Testis (tissue), 3 donors: ENCODE data around the gene ITPA. TPM values are rescaled to one million over a fixed set of nuclear protein-coding genes. Genes with fewer than 3 reads are reported as not detected.

Experiments used
- DNase-seq: peaks from one replicate; pipeline ENCODE4 v3.0.0-alpha.2; 2019
- H3K27ac ChIP-seq, 2 donors: fragments of 200-600 bp; sonication (generic); one replicate each; pipeline ENCODE4 v1.5.1; 2019
- H3K27me3 ChIP-seq: fragments of 200-600 bp; sonication (generic); one replicate; pipeline ENCODE4 v1.5.1; 2019
- H3K36me3 ChIP-seq: fragments of 200-600 bp; sonication (generic); one replicate; pipeline ENCODE4 v1.5.1; 2017; ENCODE audit warnings: low read depth; ENCODE audit errors: missing control alignments
- H3K4me1 ChIP-seq: fragments of 200-600 bp; sonication (generic); one replicate; pipeline ENCODE4 v1.5.1; 2019
- H3K4me3 ChIP-seq, 2 donors: fragments of 200-600 bp; sonication (generic); one replicate each; pipeline ENCODE4 v1.5.1; 2017 to 2019
- H3K9me3 ChIP-seq: fragments of 200-600 bp; sonication (generic); one replicate; pipeline ENCODE4 v1.5.1; 2017
- CTCF ChIP-seq, 3 experiments: fragments of 450-650 bp in 2 of 3; fragments of 200-600 bp in 1 of 3; sonication (generic) in 1 of 3; IDR thresholded peaks; one replicate each; pipeline ENCODE4 v1.5.1; 2016 to 2019; ENCODE audit warnings: antibody characterized with exemption in 3 of 3, mild to moderate bottlenecking in 2 of 3, moderate library complexity in 1 of 3
- POLR2A ChIP-seq: fragments of 450-650 bp; IDR thresholded peaks from one replicate; pipeline ENCODE4 v1.6.1; 2017; ENCODE audit warnings: antibody characterized with exemption, mild to moderate bottlenecking, moderate library complexity
- WGBS, 2 donors: methylation state at CpG; one replicate each; pipeline ENCODE4 v1.1.5; 2018; 5-methylcytosine and 5-hydroxymethylcytosine counted together
- intact Hi-C: fragments of 100-400 bp; cut with DNase I; formaldehyde crosslinking; loops from one replicate; pipeline ENCODE4 v1.15.1; 2023; ENCODE audit warnings: low total_unique reads
- polyA plus RNA-seq: library from polyadenylated mRNA; stranded (reverse); fragments of 350-450 nt; fragmentation: Illumina TruSeq; extraction: RNeasy Lipid Tissue Mini Kit (QIAGEN cat#74804); gene quantifications from one replicate; pipeline ENCODE4 v1.2.3, GENCODE V29; 2014; ENCODE audit warnings: low read depth, low replicate concordance; ENCODE audit not compliant: insufficient read depth
- total RNA-seq, 2 donors: library from RNA; depleted of rRNA; stranded (reverse); fragments of >200 nt; gene quantifications; one replicate each; pipeline ENCODE4 v1.2.3, GENCODE V29; 2016

The ITPA gene
- total and polyA plus RNA-seq, 3 donors from 2014 or later: 36.4 to 49.8 (median 42.2) TPM

- WGBS, 2 donors: 72 to 85% methylated on average over 8 to 41 of the region's 42 CpGs
- no peak for TF ChIP-seq CTCF (IDR thresholded peaks at IDR 0.05)
- TF ChIP-seq POLR2A: no peak
- intact Hi-C loops: no loop called here
- Histone ChIP-seq H3K27me3 (no peaks in the 10 kb centered on the region), H3K27ac (no peak overlapping the region), H3K9me3 (no peaks in the 10 kb centered on the region), H3K4me1 (no peaks in the 10 kb centered on the region), H3K36me3 (no peaks in the 10 kb centered on the region), H3K4me3 (no peak overlapping the region)
- DNase-seq: no peak
These were observed 18.8 kb downstream of the ITPA start for GRCh38 chr20:3227936-3228749.

GRCh38 chr20:3228750-3229032, 19.4 kb downstream of the ITPA start:
- TF ChIP-seq POLR2A (no peak), CTCF (IDR thresholded peaks at IDR 0.05) (no peak)
- Histone ChIP-seq H3K9me3 (no peaks in the 10 kb centered on the region), H3K4me1 (no peaks in the 10 kb centered on the region), H3K27me3 (no peaks in the 10 kb centered on the region), H3K4me3 (no peak overlapping the region), H3K36me3 (no peaks in the 10 kb centered on the region), H3K27ac (no peak overlapping the region)
- intact Hi-C loops: no loop called here
- DNase-seq: no peak
- 80 to 97% methylated on average over 2 to 11 of the region's 11 CpGs for WGBS, 2 donors

GRCh38 chr20:3229158-3229557, 19.9 kb downstream of the ITPA start:
- Histone ChIP-seq H3K36me3 (no peaks in the 10 kb centered on the region), H3K9me3 (no peaks in the 10 kb centered on the region), H3K4me3 (no peak overlapping the region), H3K27me3 (no peaks in the 10 kb centered on the region), H3K4me1 (no peaks in the 10 kb centered on the region), H3K27ac (no peak overlapping the region)
- intact Hi-C loops: no loop called here
- TF ChIP-seq POLR2A (no peak), CTCF (IDR thresholded peaks at IDR 0.05) (no peak)
- WGBS, 2 donors: 95 to 100% methylated on average over 2 to 22 of the region's 22 CpGs
- DNase-seq: no peak

- intact Hi-C loops: no loop called here
- H3K36me3 ChIP-seq: no peaks in the 10 kb centered on the region
- TF ChIP-seq POLR2A: no peak
- no peak for TF ChIP-seq CTCF (IDR thresholded peaks at IDR 0.05)
- DNase-seq: no peak
- no peaks in the 10 kb centered on the region for H3K4me1 ChIP-seq
- 89% methylated on average over 3 to 14 of the region's 14 CpGs for WGBS, 2 donors
- no peaks in the 10 kb centered on the region for H3K27me3 ChIP-seq
- no peak overlapping the region for H3K27ac ChIP-seq
- no peaks in the 10 kb centered on the region for H3K9me3 ChIP-seq
- H3K4me3 ChIP-seq: no peak overlapping the region
These were observed 20.5 kb downstream of the ITPA start for GRCh38 chr20:3229798-3230197.

GRCh38 chr20:3231116-3231515, 21.8 kb downstream of the ITPA start:
- 92% methylated on average over 5 to 21 of the region's 21 CpGs for WGBS, 2 donors
- H3K27me3 ChIP-seq: no peaks in the 10 kb centered on the region

More at GRCh38 chr20:3231116-3231515, 21.8 kb downstream of the ITPA start:
- intact Hi-C loops: no loop called here
- H3K27ac ChIP-seq: no peak overlapping the region
- TF ChIP-seq CTCF (IDR thresholded peaks at IDR 0.05) (no peak), POLR2A (no peak)
- H3K4me1 ChIP-seq: no peaks in the 10 kb centered on the region
- H3K4me3 ChIP-seq: no peak overlapping the region
- no peaks in the 10 kb centered on the region for H3K36me3 ChIP-seq
- no peak for DNase-seq
- H3K9me3 ChIP-seq: no peaks in the 10 kb centered on the region
